ENCODE results near the gene RAB40C.
A peak's percentile ranks its signal among the peaks of the same experiment; 100 is the strongest.
"Not testable (repeated sequence)": the region's sequence is repeated elsewhere in the genome, so short reads cannot be mapped to it uniquely, and the experiment has no call there.

Gene RAB40C

GRCh38 chr16:591231-591630 is 1.4 kb downstream of the RAB40C start:
- no peak for DNase-seq

GRCh38 chr16:591892-592517 is 2.1 kb downstream of the RAB40C start:
- DNase-seq, result no peak

GRCh38 chr16:592518-593306 is 2.8 kb downstream of the RAB40C start:
- peak; percentile 22 for DNase-seq

- DNase-seq, result no peak
These were observed 3.5 kb downstream of the RAB40C start for GRCh38 chr16:593406-593805.

DNA sequence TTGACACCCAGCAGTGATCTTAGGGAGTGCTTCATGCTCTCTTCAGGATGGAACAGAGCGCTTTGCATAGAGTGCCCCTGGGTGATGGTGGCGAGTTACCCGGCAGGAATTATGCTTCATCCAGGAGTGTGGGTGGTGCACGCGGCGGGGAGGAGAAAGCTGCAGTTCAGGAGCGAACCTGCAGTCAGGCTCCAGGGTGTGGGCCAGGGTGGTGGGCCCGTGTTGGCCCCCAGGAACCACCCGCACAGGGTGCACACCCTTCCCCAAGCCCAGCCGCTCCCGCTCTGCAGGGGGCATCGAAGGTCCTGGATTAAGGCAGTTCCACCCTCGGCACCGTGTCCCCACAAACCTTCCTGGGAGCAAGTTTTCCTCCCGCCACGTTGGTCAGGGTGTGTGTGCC is 3.9 kb downstream of the RAB40C start:
- no peak for DNase-seq

DNA sequence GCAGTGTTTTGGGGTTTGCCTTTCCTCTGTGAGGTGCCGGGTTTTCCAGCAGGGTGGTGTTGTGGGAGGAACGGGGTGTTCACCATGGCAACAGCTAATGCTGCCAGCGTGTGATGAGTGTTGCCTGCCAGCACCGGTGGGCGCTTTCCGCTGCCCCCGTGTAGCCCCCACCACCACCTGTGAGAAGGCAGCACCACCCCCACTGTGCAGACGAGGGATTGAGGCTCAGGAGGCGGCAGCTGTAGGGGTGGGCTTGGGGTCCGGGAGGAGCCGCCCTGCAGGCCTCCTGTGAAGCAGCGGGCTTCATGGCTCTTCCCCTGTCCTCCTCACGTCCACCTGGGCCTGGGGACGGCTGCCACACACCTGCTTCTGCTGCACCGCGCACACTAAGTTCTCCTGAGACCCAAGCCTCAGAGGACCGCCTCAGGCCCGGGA is 5.2 kb downstream of the RAB40C start:
- no peak for DNase-seq

DNA sequence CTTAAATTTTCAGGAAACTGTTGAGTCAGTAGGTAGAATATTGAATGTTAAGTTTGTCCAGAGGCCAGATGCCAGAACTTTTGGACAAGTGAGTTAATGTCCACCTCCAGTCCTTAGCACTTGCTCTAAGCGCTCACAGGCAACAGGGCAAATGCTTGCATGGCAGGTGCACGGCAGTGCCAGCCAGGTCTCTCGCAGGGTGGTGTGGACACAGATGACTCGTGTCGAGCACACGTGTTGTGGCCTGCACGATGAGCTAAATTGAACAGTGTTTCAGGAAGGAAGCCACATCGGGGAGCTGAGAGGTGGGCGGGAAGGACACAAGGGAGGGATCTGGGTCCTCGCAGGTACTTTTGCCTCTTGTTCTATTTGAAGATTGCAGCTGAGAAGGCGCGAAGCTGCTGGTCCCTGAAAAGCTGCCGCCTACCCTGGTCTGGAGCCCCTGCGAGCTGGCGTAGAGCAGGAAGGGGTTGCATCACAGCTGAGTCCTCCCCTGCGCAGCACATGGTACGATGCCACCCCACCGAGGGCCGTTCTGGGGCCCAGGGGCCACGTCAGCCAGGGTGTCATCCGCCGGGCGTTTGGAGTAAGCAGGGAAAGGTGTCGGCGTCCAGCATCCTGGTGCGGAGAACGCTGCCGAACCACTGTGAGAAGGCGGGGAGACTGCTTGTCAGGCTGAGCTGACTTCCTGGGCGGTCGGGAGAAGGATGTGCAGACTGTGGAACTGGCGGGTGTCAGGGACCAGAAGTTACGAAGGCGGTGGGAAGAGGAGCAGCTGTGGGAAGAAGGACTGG is 6.3 kb downstream of the RAB40C start:
- no peak for DNase-seq

GRCh38 chr16:596736-597060 is 6.8 kb downstream of the RAB40C start:
- DNase-seq, result no peak

GRCh38 chr16:597655-598054 is 7.8 kb downstream of the RAB40C start:
- not testable (repeated sequence) for DNase-seq

GRCh38 chr16:598823-599739 is 9.2 kb downstream of the RAB40C start:
- DNase-seq, result no peak

DNA sequence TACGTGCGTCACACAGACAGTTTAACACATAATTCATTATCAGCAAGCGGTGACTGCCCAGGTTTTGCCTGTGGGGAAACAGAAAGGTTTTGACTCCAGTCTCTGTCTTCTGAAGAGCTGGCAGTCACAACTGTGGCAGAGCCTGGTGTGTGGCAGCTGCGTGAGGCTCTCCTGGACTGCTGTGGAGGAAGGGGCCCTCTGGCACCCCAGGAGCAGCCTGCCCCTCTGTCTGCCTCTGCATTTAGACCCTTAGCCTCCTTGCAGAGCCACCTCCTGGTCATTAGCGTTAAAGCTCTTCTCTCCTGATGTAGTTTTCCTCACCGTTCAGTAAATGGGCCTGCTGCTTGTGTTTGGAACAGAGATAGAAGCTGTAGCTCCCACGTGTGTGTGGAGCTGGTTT is 10.9 kb downstream of the RAB40C start:
- no peak for DNase-seq

DNA sequence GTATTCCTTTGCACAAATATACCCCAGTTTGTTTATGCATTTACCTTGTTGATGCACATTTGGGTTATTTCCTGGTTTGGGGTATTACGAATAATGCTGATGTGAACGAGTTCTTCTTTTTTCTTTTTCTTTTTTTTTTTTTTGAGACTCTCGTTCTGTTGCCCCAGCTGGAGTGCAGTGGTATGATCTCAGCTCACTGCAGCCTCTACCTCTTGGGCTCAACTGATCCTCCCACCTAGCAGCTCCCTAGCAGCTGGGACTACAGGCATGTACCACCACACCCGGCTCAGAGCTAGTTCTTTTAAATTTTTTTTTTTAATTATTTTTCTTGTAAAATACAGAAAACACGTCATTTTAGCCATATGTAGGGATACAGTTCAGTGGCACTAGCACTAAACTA is 14.1 kb downstream of the RAB40C start:
- no peak for DNase-seq

DNA sequence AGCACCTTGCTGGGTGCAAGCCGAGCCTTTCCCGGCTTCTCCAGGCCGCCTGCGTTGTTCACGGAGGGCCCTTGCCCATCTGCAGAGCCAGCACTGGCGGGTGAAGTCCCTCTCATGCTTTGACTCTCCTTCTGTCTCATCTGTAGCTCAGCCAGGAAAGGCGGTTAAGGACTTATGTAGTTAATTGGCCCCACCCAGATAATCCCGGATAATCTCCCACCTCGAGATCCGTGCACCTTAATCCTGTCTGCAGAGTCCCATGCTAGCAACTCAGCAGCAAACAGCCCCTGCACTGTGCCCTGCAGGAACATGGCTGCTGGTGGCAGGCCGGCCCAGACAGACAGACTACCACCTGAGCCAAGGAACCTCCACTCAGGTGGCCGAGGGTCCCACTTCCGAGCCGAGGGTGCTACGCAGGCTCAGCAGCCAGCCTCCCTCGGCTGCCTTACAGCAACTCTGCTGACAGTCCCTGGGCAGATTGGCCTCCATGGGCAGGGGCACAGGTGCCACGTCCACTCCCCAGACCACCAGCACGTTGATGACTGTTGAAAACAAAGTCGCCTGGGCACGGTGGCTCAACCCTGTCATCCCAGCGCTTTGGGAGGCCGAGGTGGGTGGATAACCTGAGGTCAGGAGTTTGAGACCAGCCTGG is 16.9 kb downstream of the RAB40C start:
- no peak for DNase-seq

DNA sequence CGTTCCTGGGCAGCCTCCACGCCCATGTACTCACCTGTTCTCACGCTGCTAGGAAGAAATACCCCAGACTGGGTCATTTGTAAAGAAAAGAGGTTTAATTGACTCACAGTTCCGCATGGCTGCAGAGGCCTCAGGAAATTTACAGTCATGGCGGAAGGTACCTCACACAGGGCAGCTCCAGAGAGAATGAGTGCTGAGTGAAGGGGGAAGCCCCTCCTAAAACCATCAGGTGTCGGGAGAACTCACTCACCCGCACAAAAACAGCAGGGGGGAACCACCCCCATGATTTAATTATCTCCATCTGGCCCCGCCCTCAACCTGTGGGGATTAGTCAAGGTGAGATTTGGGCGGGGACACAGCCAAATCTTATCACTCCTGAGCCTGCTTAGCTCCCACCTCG is 18.2 kb downstream of the RAB40C start:
- DNase-seq, result no peak

- DNase-seq, result no peak
These were observed 19.4 kb downstream of the RAB40C start for GRCh38 chr16:609316-609715.

- DNase-seq, result no peak
These were observed 20.1 kb downstream of the RAB40C start for GRCh38 chr16:609984-610383.

- DNase-seq, result no peak
These were observed 20.9 kb downstream of the RAB40C start for GRCh38 chr16:610513-611381.

GRCh38 chr16:615122-615521 is 25.3 kb downstream of the RAB40C start:
- DNase-seq, result no peak

GRCh38 chr16:616733-617586 is 27.1 kb downstream of the RAB40C start:
- no peak for DNase-seq

- no peak for DNase-seq
These were observed 28.0 kb downstream of the RAB40C start for GRCh38 chr16:617855-618254.
